Stimulated activated CD8-positive, alpha-beta memory T cell treated with anti-CD3 and anti-CD28 coated beads, Interleukin-12 subunit alpha, Interleukin-12 subunit beta, amount 100 ng/mL, for 24 hours (primary cell): Measurements from ENCODE around the gene ABRACL.

Experiments used
- DNase-seq: peaks from one replicate; pipeline ENCODE4 v3.0.0-alpha.2; 2020; ENCODE audit errors: extremely low read depth

Gene ABRACL

DNA sequence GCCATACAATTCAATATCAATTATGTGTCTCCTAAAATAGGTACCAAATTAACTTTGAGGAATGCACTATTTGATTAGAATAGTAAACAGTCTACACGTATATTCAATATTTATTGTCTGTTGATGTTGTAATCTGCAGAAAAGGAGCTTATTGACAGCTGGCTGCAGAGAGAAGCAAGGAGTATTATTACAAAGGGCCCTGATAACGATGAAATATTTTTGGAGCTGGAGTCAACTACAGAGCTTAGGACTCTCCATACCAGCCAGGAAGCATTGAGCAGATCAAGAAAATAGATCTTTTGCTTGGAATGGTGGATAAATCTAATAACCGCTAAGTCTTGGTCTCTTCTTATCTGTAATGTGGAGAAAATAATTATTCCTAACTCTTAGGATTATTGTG lies 25.5 kb downstream of the ABRACL start:
- DNase-seq: no peak

GRCh38 chr6:139055709-139056108 lies 27.2 kb downstream of the ABRACL start:
- DNase-seq: no peak

DNA sequence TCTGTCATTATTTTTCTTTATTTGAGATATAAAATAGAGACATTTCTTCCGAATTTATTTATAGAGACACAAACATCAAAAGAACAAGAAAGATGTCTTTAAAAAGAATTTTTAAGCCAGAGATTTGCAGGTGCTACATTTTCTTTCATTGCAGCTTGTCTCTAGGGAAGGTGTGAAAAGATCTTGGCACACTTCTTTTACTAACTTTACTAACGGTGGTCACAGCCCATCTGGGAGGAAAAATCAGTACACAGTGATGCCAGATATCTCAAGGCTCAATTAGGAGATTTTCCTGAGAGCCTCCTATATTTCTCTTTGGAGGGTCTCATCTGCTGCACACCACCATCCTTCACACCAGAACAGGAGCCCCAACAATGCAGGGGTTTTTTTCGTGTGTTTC lies 29.5 kb downstream of the ABRACL start:
- DNase-seq: no peak

- no peak for DNase-seq
Measured at GRCh38 chr6:139060332-139060731, 31.8 kb downstream of the ABRACL start.

DNA sequence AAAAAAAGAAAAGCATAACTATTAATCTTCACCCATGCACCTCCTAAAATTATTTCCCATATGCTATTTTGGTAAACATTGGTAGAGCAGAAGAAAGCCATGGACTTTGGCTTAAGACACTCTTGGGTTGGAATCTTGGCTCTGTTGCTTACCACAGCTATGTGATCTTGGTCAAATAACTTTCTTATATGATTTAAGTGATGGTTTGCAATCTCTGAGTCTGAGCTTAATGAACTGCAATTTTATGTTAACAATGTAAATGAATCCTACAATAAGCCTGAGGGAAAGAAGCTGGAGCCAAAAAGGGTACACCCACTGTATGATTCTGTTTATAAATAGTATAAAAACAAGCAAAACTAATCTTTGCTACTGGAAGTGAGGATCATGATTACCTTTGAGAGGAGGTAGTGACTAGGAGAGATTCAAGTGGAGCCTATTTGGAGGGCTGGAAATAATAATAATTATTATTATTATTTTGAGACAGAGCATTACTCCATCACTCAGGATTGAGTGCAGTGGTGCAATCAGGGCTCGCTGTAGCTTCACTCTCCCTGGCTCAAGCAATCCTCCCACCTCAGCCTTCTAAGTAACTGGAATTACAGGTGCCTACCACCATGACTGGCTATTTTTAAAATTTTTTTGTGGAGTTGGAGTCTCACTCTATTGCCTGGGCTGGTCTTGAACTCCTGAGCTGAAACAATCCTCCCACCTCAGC lies 34.5 kb downstream of the ABRACL start:
- DNase-seq: no peak

DNA sequence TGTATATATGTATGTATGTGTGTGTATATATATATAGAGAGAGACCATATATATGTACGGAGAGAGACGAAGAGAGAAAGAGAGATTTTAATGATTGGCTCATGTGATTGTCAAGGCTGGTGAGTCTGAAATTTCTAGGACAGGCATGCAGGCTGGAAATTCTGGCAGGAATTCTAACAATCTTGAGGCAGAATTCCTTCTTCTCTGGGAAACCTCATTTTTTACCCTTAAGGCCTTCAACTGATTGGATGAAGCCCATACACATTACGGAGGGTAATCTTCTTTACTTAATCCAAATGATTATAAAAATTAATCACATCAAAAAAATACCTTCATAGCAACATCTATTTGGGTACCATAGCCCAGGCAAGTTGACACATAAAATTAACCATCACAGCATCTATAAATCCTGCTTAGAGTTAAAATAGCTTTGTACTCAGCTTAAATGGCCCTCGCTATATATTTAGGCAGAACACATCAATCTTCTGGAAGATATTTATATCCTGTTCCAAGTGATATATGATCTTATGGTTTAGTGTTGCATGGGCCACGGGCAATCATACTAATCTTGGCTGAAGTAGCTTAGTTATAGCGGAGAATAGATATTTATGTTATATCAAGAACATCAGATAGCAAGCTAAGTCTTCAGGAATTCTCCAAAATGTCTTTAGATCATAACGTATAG lies 36.6 kb downstream of the ABRACL start:
- DNase-seq: no peak

DNA sequence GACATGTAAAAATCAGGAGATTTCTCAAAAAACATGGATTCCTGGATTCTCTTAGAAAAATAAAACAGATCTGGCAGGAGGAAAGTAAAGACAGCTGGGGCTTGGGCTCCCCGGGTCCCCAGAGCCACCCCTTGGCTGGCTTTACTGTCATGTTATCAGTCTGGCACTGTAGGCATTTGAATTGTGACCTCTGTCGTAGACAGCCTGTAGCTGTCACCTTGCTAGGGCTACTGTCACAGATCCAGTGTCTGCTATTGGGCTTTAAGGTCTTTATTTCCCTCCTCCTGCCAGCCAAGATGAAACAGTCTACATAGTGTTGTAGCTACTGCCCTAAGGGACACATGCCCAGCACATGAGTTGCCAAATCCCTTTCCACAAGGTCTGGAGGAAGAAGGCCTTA lies 37.5 kb downstream of the ABRACL start:
- DNase-seq: no peak

DNA sequence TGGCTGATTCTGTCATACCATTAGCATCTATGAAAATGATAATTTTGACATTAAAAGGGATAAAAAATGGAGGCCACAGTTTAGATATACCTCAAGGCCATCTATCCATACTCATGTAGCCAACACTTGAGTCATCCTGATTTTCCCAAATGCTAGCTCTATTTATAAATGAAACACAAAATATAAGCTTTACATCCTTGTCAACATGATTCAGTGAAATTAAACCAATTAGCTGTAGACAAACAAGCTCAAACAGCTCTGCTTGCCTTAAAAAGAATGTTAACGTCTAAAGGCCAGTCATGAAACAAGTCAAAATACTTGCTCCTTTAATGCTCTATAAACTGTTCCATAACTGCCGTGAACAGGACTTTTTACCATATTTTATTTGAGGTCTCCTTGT lies 40.3 kb downstream of the ABRACL start:
- no peak for DNase-seq

DNA sequence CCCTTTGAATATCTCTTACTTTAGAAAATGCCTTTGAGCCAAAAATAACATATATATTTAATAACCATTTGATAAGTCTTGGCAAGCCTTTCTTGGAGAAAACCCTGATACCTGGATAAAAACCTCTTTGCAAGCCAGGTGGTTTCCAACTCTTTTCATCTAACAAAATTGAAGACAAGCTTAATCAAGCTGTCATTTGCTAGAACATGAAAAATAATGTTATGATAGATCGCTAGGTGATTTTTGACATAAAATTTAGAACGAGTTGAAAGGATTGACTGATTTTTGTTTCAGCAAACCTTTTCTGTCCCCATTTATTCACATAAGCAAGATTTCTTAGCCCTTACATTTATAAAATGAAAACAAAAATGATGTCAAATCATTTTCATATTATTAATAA lies 44.6 kb downstream of the ABRACL start:
- no peak for DNase-seq

- no peak for DNase-seq
Measured at GRCh38 chr6:139079018-139079417, 50.5 kb downstream of the ABRACL start.

- no peak for DNase-seq
Measured at GRCh38 chr6:139080255-139080920, 51.8 kb downstream of the ABRACL start.

- no peak for DNase-seq
Measured at GRCh38 chr6:139081471-139081870, 52.9 kb downstream of the ABRACL start.

- no peak for DNase-seq
Measured at GRCh38 chr6:139082370-139082769, 53.8 kb downstream of the ABRACL start.

GRCh38 chr6:139091826-139092225 lies 63.3 kb downstream of the ABRACL start:
- no peak for DNase-seq
